K562 (cell line): Measurements from ENCODE around the gene ZNF668. TPM values are rescaled to one million over a fixed set of nuclear protein-coding genes. Genes with fewer than 3 reads are reported as not detected.

Source experiments
- ATAC-seq: fragments of 200-7000 bp; cut with Tn5 transposase; 3 replicates; pipeline ENCODE4 v1.9.1; 2020; ENCODE audit warnings: moderate library complexity
- BruUV-seq: library from RNA; stranded (reverse); fragments of 400-500 nt; replicated peaks from 2 replicates; lab custom pipeline; 2021; lab: Mats Ljungman, UMichigan
- CTCF ChIA-PET: fragments of 300-600 bp; formaldehyde crosslinking; extraction: SDS; loops from one replicate; lab custom pipeline; 2021; ENCODE audit warnings: low intra/inter-chr PET ratio; lab: Yijun Ruan, JAX
- POLR2A ChIA-PET: fragments of 300-600, 350-650 bp; sonication (Branson Sonifier 250); formaldehyde crosslinking; extraction: SDS; loops from one replicate; lab custom pipeline; 2021; ENCODE audit warnings: antibody characterized with exemption, inconsistent platforms; lab: Yijun Ruan, JAX
- DNase-seq, 4 experiments: peaks; one replicate each; pipeline versions ENCODE4 v3.0.0 to v3.0.0-alpha.2; 2011 to 2018; ENCODE audit warnings: low spot score in 3 of 4, mixed read lengths in 3 of 4; ENCODE audit errors: extremely low read depth in 1 of 4
- FAIRE-seq: peaks from 2 replicates; lab custom pipeline; 2011; peaks lifted over from hg19 to GRCh38; lab: Jason Lieb, UNC
- H2AFZ ChIP-seq: 2 replicates; pipeline ENCODE4 v1.6.0; 2011; ENCODE audit warnings: low read depth, low read length, control low read depth, inconsistent platforms
- H3K27ac ChIP-seq: fragments of 200-600 bp; 3 replicates; pipeline ENCODE4 v1.8.0; 2011; ENCODE audit warnings: low read depth, mild to moderate bottlenecking, control low read depth, inconsistent platforms, low read length, moderate library complexity, mixed read lengths; ENCODE audit errors: extremely low read depth
- H3K27me3 ChIP-seq, 2 experiments: fragments of 300-600 bp in 1 of 2; 2 replicates in 1 of 2; 3 replicates in 1 of 2; pipeline versions ENCODE4 v1.6.0 to v1.8.0; 2011; ENCODE audit warnings: inconsistent platforms in 2 of 2, low read length in 2 of 2, mild to moderate bottlenecking in 1 of 2, mixed read lengths in 1 of 2, moderate library complexity in 1 of 2; ENCODE audit not compliant: control insufficient read depth in 2 of 2, insufficient read depth in 2 of 2
- H3K36me3 ChIP-seq: fragments of 300-600 bp; 3 replicates; pipeline ENCODE4 v1.8.0; 2011; ENCODE audit warnings: mild to moderate bottlenecking, low read length, inconsistent platforms; ENCODE audit not compliant: control insufficient read depth, insufficient read depth
- H3K4me1 ChIP-seq, 2 experiments: fragments of 200-600 bp in 1 of 2; replicated peaks in 1 of 2; 2 replicates in 1 of 2; 3 replicates in 1 of 2; pipeline versions ENCODE4 v1.5.1 to v1.8.0; 2011; ENCODE audit warnings: inconsistent platforms in 2 of 2, low read length in 2 of 2, mild to moderate bottlenecking in 1 of 2, mixed read lengths in 1 of 2, moderate library complexity in 1 of 2; ENCODE audit not compliant: control insufficient read depth in 2 of 2, insufficient read depth in 2 of 2
- H3K4me2 ChIP-seq: 2 replicates; pipeline ENCODE4 v1.6.1; 2011; ENCODE audit warnings: low read length, control low read depth, inconsistent platforms, mixed read lengths; ENCODE audit not compliant: insufficient read depth
- H3K4me3 ChIP-seq: fragments of 200-600 bp; sonication (generic), shearing (Covaris generic); 2 replicates; pipeline ENCODE4 v1.5.1; 2016; ENCODE audit warnings: control low read depth, inconsistent platforms
- H3K79me2 ChIP-seq: fragments of 200-600 bp; 3 replicates; pipeline ENCODE4 v1.8.0; 2011; ENCODE audit warnings: low read length, inconsistent platforms; ENCODE audit not compliant: control insufficient read depth, insufficient read depth
- H3K9ac ChIP-seq, 2 experiments: 2 replicates each; pipeline versions ENCODE4 v1.6.0 to v1.6.1; 2011; ENCODE audit warnings: low read depth in 2 of 2, low read length in 2 of 2, control low read depth in 1 of 2, inconsistent platforms in 1 of 2, mild to moderate bottlenecking in 1 of 2, mixed read lengths in 1 of 2; ENCODE audit not compliant: insufficient read depth in 1 of 2
- H3K9me1 ChIP-seq: one replicate; pipeline ENCODE4 v1.6.0; 2011; ENCODE audit warnings: inconsistent platforms, mild to moderate bottlenecking, low read length, moderate library complexity; ENCODE audit not compliant: control insufficient read depth, insufficient read depth
- H3K9me3 ChIP-seq: replicated peaks from 2 replicates; pipeline ENCODE4 v1.5.1; 2011; ENCODE audit warnings: low read depth, low read length, inconsistent platforms; ENCODE audit not compliant: control insufficient read depth, insufficient read depth
- H4K20me1 ChIP-seq: replicated peaks from 2 replicates; pipeline ENCODE4 v1.6.1; 2011; ENCODE audit warnings: low read length, inconsistent platforms, mixed read lengths; ENCODE audit not compliant: control insufficient read depth, insufficient read depth
- GTF2F1 ChIP-seq: IDR thresholded peaks from 2 replicates; pipeline ENCODE4 v1.6.1; 2011; ENCODE audit warnings: low read depth, low read length, improper control_type of control experiment
- ILK ChIP-seq: fragments of 450-650 bp; IDR thresholded peaks from 2 replicates; pipeline ENCODE4 v1.6.1; 2016; ENCODE audit warnings: missing genetic modification characterization, low read depth, mild to moderate bottlenecking, missing compliant biosample characterization, moderate library complexity, borderline replicate concordance
- KLF1 ChIP-seq: fragments of 450-650 bp; IDR thresholded peaks from 2 replicates; pipeline ENCODE4 v1.6.1; 2016; ENCODE audit warnings: missing genetic modification characterization, missing compliant biosample characterization
- MTF1 ChIP-seq: fragments of 250-450 bp; sonication (Bioruptor Pico); IDR thresholded peaks from 2 replicates; pipeline ENCODE4 v1.9.0; 2021; ENCODE audit warnings: moderate library complexity, mild to moderate bottlenecking, inconsistent platforms, borderline replicate concordance
- SREBF2 ChIP-seq: sonication (generic); formaldehyde crosslinking; IDR thresholded peaks from 2 replicates; pipeline ENCODE4 v1.4.0; 2020; ENCODE audit warnings: mild to moderate bottlenecking, missing genetic modification reagents
- TEAD2 ChIP-seq: fragments of 450-650 bp; IDR thresholded peaks from 2 replicates; pipeline ENCODE4 v1.6.1; 2016; ENCODE audit warnings: missing genetic modification characterization, control low read depth, missing compliant biosample characterization
- ZFP30 ChIP-seq: fragments of 250-450 bp; sonication (Bioruptor Pico); IDR thresholded peaks from 2 replicates; pipeline ENCODE4 v1.8.0; 2022; ENCODE audit warnings: moderate library complexity, mild to moderate bottlenecking, inconsistent platforms, borderline replicate concordance
- ZNF165 ChIP-seq: fragments of 250-450 bp; sonication (Bioruptor Pico); IDR thresholded peaks from 2 replicates; pipeline ENCODE4 v1.4.0; 2020; ENCODE audit warnings: borderline replicate concordance
- ZNF324 ChIP-seq: fragments of 250-450 bp; sonication (Bioruptor Pico); IDR thresholded peaks from 2 replicates; pipeline ENCODE4 v1.4.0; 2020; ENCODE audit warnings: mild to moderate bottlenecking
- ZNF707 ChIP-seq: fragments of 250-450 bp; sonication (Bioruptor Pico); conservative IDR thresholded peaks from 2 replicates; pipeline ENCODE4 v1.8.0; 2022; ENCODE audit warnings: inconsistent platforms, mild to moderate bottlenecking, moderate library complexity
- ZNF764 ChIP-seq: fragments of 250-450 bp; sonication (Bioruptor Pico); IDR thresholded peaks from 2 replicates; pipeline ENCODE4 v1.4.0; 2020; ENCODE audit warnings: low read depth, mild to moderate bottlenecking, moderate library complexity
- WGBS: fragments of 100-300 bp; shearing (Covaris generic); methylation state at CpG from one replicate; pipeline ENCODE4 v1.1.6; 2016; ENCODE audit warnings: low coverage, mixed read lengths; ENCODE audit not compliant: insufficient coverage; ENCODE audit errors: missing lambda C conversion rate; 5-methylcytosine and 5-hydroxymethylcytosine counted together
- in situ Hi-C: fragments of 300-500 bp; cut with MboI; formaldehyde crosslinking; loops from 4 replicates; pipeline ENCODE4 v1.15.0; 2018; ENCODE audit warnings: inconsistent platforms, mixed read lengths
- intact Hi-C: fragments of 100-400 bp; cut with micrococcal nuclease; formaldehyde crosslinking; loops from 2 replicates; pipeline ENCODE4 v1.14.2; 2022
- polyA plus RNA-seq, 8 experiments: library from polyadenylated mRNA; depleted of rRNA in 4 of 8; stranded (reverse) in 5 of 8; unstranded in 3 of 8; fragments of >200 nt; fragmentation: Nextera tagmentation in 2 of 8; fragmentation: Illumina TruSeq in 1 of 8; extraction: Ambion mirVana in 2 of 8; extraction: Trizol in 1 of 8; gene quantifications; 2 replicates each; pipeline versions ENCODE4 v1.2.1 to v1.2.3, GENCODE V29; 2011 to 2014; ENCODE audit warnings: inconsistent platforms in 1 of 8, missing spikeins in 1 of 8
- total RNA-seq, 7 experiments: library from RNA; depleted of rRNA in 6 of 7; stranded (reverse); fragments of >200 nt in 6 of 7; fragmentation: Illumina TruSeq in 2 of 7; extraction: Trizol in 2 of 7; gene quantifications; 2 replicates each; pipeline versions ENCODE4 v1.2.1 to v1.2.3, GENCODE V29; 2011 to 2021; ENCODE audit warnings: low replicate concordance in 1 of 7
- TF ChIP-seq, protein P1 (sequence below): fragments of 200-800 bp; sonication (Bioruptor generic); IDR thresholded peaks from 2 replicates; pipeline ENCODE4 v1.6.1; 2016; ENCODE audit warnings: missing genetic modification characterization, missing compliant biosample characterization
- TF ChIP-seq, protein P2 (sequence below): fragments of 450-650 bp; conservative IDR thresholded peaks from 2 replicates; pipeline ENCODE4 v1.6.1; 2016; ENCODE audit warnings: missing genetic modification characterization, low read depth, mild to moderate bottlenecking, missing compliant biosample characterization, moderate library complexity
- TF ChIP-seq, protein P3 (sequence below), 2 experiments: fragments of 450-650 bp in 1 of 2; sonication (generic) in 1 of 2; formaldehyde crosslinking; conservative IDR thresholded peaks; 2 replicates each; pipeline versions ENCODE4 v1.4.0 to v1.8.1; 2020 to 2022; ENCODE audit warnings: mild to moderate bottlenecking in 1 of 2, missing genetic modification reagents in 1 of 2

Gene ZNF668
- total and polyA plus RNA-seq, 9 of the 15 experiments (the other 6 are each of a cell fraction or from before 2014, with no cell fraction given): 0.04 to 15.3 (median 3.8) TPM; not detected in 1

DNA sequence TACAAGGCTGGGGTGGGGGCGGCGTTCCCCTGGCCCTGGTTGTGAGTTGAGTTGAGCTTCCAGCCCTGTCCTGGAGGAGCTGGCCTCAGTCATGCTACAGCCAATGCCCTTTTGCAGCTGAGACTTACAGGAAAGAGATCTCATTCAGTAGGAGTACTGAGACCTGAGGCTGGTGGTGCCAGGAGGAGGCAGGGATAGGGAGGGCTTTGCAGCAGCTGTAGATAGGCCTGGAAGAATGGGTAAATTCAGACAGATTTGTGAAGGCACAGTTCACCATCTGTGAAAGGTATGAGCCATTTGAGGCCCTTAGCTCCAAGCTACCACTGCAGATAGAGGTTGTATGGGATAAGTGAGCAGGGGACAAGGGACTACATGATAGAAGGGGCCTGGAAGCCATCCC, 35.0 kb downstream of the ZNF668 start:
- H3K36me3 ChIP-seq: peaks cover 49% of the 10 kb centered on the region; the same call in 2 of the 3 replicates
- H3K79me2 ChIP-seq: peaks cover 9% of the 10 kb centered on the region
- H3K27ac ChIP-seq: no peak overlapping the region
- intact Hi-C loops (no loop called here), in situ Hi-C loops (no loop called here)
- ChIA-PET CTCF (no interaction called here), POLR2A (interaction anchor here (1.0 kb wide), 1 partner anchor 11 kb away, joined by 3 read pairs; no protein-coding TSS in a partner anchor)
- H3K4me3 ChIP-seq: no peak overlapping the region
- FAIRE-seq (no peak), DNase-seq (no peak), ATAC-seq (no peak)
- peaks cover 9 to 17% of the 10 kb centered on the region in 2 experiments; a peak in 4 of 5 replicates for H3K4me1 ChIP-seq
- peaks cover 4% of the 10 kb centered on the region for H4K20me1 ChIP-seq
- no peak overlapping the region for H3K4me2 ChIP-seq
- no peak overlapping the region for H2AFZ ChIP-seq
- WGBS: 94% methylated on average over 2 of the region's 2 CpGs
- H3K9me3 ChIP-seq: no peaks in the 10 kb centered on the region
- no TSS peak for BruUV-seq
- peaks cover 5% of the 10 kb centered on the region for H3K9me1 ChIP-seq
- H3K27me3 ChIP-seq: no peaks in the 10 kb centered on the region
- H3K9ac ChIP-seq: 0 out of 4 replicates have a peak overlapping the region, but pooled peaks of 1 of the 2 experiments have one; percentile 30
- TF ChIP-seq ILK: no peak
- TF ChIP-seq KLF1: no peak
- no peak for TF ChIP-seq ZNF764 (CRISPR knock-in tag)
- TF ChIP-seq ZNF165: no peak
- TF ChIP-seq, protein P1, sequence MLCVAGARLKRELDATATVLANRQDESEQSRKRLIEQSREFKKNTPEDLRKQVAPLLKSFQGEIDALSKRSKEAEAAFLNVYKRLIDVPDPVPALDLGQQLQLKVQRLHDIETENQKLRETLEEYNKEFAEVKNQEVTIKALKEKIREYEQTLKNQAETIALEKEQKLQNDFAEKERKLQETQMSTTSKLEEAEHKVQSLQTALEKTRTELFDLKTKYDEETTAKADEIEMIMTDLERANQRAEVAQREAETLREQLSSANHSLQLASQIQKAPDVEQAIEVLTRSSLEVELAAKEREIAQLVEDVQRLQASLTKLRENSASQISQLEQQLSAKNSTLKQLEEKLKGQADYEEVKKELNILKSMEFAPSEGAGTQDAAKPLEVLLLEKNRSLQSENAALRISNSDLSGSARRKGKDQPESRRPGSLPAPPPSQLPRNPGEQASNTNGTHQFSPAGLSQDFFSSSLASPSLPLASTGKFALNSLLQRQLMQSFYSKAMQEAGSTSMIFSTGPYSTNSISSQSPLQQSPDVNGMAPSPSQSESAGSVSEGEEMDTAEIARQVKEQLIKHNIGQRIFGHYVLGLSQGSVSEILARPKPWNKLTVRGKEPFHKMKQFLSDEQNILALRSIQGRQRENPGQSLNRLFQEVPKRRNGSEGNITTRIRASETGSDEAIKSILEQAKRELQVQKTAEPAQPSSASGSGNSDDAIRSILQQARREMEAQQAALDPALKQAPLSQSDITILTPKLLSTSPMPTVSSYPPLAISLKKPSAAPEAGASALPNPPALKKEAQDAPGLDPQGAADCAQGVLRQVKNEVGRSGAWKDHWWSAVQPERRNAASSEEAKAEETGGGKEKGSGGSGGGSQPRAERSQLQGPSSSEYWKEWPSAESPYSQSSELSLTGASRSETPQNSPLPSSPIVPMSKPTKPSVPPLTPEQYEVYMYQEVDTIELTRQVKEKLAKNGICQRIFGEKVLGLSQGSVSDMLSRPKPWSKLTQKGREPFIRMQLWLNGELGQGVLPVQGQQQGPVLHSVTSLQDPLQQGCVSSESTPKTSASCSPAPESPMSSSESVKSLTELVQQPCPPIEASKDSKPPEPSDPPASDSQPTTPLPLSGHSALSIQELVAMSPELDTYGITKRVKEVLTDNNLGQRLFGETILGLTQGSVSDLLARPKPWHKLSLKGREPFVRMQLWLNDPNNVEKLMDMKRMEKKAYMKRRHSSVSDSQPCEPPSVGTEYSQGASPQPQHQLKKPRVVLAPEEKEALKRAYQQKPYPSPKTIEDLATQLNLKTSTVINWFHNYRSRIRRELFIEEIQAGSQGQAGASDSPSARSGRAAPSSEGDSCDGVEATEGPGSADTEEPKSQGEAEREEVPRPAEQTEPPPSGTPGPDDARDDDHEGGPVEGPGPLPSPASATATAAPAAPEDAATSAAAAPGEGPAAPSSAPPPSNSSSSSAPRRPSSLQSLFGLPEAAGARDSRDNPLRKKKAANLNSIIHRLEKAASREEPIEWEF (CRISPR knock-in tag): no peak
- TF ChIP-seq ZNF324: no peak
- TF ChIP-seq TEAD2 (tag): no peak
- TF ChIP-seq GTF2F1: no peak
- TF ChIP-seq, protein P2, sequence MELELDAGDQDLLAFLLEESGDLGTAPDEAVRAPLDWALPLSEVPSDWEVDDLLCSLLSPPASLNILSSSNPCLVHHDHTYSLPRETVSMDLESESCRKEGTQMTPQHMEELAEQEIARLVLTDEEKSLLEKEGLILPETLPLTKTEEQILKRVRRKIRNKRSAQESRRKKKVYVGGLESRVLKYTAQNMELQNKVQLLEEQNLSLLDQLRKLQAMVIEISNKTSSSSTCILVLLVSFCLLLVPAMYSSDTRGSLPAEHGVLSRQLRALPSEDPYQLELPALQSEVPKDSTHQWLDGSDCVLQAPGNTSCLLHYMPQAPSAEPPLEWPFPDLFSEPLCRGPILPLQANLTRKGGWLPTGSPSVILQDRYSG: no peak
- no peak for TF ChIP-seq ZFP30 (CRISPR knock-in tag)
- TF ChIP-seq MTF1 (CRISPR knock-in tag): no peak
- TF ChIP-seq ZNF707 (CRISPR knock-in tag): no peak
- TF ChIP-seq, protein P3, sequence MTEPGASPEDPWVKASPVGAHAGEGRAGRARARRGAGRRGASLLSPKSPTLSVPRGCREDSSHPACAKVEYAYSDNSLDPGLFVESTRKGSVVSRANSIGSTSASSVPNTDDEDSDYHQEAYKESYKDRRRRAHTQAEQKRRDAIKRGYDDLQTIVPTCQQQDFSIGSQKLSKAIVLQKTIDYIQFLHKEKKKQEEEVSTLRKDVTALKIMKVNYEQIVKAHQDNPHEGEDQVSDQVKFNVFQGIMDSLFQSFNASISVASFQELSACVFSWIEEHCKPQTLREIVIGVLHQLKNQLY (CRISPR knock-in tag; conservative IDR thresholded peaks at IDR 0.05): no peak
- TF ChIP-seq SREBF2 (CRISPR knock-in tag): no peak
